ENCODE data around the gene NUBPL.

DNA sequence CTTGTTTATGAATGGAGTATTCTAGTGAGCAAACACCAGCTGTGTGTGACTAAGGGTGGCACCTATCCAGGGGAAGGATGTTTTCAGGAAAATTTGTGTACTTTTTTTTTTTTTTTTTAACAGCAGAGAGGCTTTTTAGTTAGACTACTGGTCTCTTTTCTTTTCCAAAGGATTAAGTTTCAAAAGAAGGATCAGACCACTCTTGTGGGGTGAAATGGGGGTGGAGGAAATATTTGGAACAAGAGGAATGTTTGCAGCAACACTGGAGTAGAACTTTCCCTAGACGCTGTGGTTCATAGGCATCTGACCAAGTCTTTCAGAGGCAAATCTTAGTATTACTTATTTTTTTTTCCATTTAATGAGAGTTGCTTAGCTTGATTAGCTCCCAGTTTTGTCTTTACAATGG, 21.1 kb downstream of the NUBPL start:
- no peak for TF ChIP-seq RFX5 (IDR thresholded peaks at IDR 0.05; ENCODE audit: low read length)
- no peak for TF ChIP-seq TEAD4 (IDR thresholded peaks at IDR 0.05; ENCODE audit: borderline replicate concordance, insufficient read depth)
- no peak for TF ChIP-seq NFIC (IDR thresholded peaks at IDR 0.05; ENCODE audit: borderline replicate concordance)
- no peak for TF ChIP-seq YY1 (IDR thresholded peaks at IDR 0.05; ENCODE audit: low read depth)
- TF ChIP-seq, protein P1, sequence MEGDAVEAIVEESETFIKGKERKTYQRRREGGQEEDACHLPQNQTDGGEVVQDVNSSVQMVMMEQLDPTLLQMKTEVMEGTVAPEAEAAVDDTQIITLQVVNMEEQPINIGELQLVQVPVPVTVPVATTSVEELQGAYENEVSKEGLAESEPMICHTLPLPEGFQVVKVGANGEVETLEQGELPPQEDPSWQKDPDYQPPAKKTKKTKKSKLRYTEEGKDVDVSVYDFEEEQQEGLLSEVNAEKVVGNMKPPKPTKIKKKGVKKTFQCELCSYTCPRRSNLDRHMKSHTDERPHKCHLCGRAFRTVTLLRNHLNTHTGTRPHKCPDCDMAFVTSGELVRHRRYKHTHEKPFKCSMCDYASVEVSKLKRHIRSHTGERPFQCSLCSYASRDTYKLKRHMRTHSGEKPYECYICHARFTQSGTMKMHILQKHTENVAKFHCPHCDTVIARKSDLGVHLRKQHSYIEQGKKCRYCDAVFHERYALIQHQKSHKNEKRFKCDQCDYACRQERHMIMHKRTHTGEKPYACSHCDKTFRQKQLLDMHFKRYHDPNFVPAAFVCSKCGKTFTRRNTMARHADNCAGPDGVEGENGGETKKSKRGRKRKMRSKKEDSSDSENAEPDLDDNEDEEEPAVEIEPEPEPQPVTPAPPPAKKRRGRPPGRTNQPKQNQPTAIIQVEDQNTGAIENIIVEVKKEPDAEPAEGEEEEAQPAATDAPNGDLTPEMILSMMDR (IDR thresholded peaks at IDR 0.05) = no peak
- TF ChIP-seq EP300 (IDR thresholded peaks at IDR 0.05; ENCODE audit: borderline replicate concordance in 1 of 2, low read depth in 1 of 2, low read length in 1 of 2) = no peak
- no peak for TF ChIP-seq TCF12 (IDR thresholded peaks at IDR 0.05)
- TF ChIP-seq POLR2AphosphoS5 (IDR thresholded peaks at IDR 0.05; ENCODE audit: low read depth, low read length) = no peak
- no peak for TF ChIP-seq JUND (IDR thresholded peaks at IDR 0.05)
- TF ChIP-seq EZH2phosphoT487 (IDR thresholded peaks at IDR 0.05; ENCODE audit: borderline replicate concordance, low read depth) = no peak
- no peak for TF ChIP-seq ELF1 (IDR thresholded peaks at IDR 0.05)
- TF ChIP-seq TAF1 (IDR thresholded peaks at IDR 0.05; ENCODE audit: borderline replicate concordance, low read depth, low read length) = no peak
- TF ChIP-seq MXI1 (IDR thresholded peaks at IDR 0.05; ENCODE audit: low read depth, low read length) = no peak
